Heart left ventricle (tissue), 13 donors: ENCODE measurements around the gene RCAN3.

Source experiments
- POLR2A ChIP-seq, 2 donors: fragments of 450-650 bp; IDR thresholded peaks; one replicate each; pipeline ENCODE4 v1.6.1; 2017; ENCODE audit warnings: antibody characterized with exemption in 2 of 2, mild to moderate bottlenecking in 2 of 2, moderate library complexity in 2 of 2
- TF ChIP-seq, protein P1 (sequence below), 12 donors: fragments of 200-600 bp; sonication (generic) in 4 of 12; IDR thresholded peaks; one replicate each; pipeline versions ENCODE4 v1.5.0 to v1.8.0; 2018 to 2022; ENCODE audit warnings: antibody characterized with exemption in 12 of 12, mild to moderate bottlenecking in 5 of 12
- donor health status: ischemic (EF 13 %, LVEDD 7.1; RV severe dilation, severe dysfunction).
- donor health status: DM: no; HTN: yes; CAD: no.
- donor health status: DM: no; HTN: no; CAD: no.
- donor health status: ischemic (EF 25% LVEDD 6.9; RV normal size, moderate dysfunction).
- donor health status: ischemic (EF 25% LVEDD 5.7; RV mildly dilated, moderate dysfunction).
- donor health status: ischemic (EF 35%, LVEDD 5.7; RV mildly dilated, moderate dysfunction).
- donor health status: nonischemic (EF 11% LVEDD 7.7; RV severe dilation, severe dysfunction).
- donor health status: DM: yes; HTN: yes; CAD: no.
- donor health status: PGD.
- donor health status: ischemic (EF 29% LVEDD 5.4; RV normal size, mild dysfunction).
- donor health status: nonischemic (EF 23%, LVEDD 6.1; RV moderate dilation, normal function).

GRCh38 chr1:24572301-24572700 is 69.7 kb downstream of the RCAN3 start:
- TF ChIP-seq, protein P1, sequence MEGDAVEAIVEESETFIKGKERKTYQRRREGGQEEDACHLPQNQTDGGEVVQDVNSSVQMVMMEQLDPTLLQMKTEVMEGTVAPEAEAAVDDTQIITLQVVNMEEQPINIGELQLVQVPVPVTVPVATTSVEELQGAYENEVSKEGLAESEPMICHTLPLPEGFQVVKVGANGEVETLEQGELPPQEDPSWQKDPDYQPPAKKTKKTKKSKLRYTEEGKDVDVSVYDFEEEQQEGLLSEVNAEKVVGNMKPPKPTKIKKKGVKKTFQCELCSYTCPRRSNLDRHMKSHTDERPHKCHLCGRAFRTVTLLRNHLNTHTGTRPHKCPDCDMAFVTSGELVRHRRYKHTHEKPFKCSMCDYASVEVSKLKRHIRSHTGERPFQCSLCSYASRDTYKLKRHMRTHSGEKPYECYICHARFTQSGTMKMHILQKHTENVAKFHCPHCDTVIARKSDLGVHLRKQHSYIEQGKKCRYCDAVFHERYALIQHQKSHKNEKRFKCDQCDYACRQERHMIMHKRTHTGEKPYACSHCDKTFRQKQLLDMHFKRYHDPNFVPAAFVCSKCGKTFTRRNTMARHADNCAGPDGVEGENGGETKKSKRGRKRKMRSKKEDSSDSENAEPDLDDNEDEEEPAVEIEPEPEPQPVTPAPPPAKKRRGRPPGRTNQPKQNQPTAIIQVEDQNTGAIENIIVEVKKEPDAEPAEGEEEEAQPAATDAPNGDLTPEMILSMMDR (IDR thresholded peaks at IDR 0.05) = no peak
- no peak for TF ChIP-seq POLR2A (IDR thresholded peaks at IDR 0.05)
